SKM-1 (cell line): ENCODE measurements around the gene SBNO2.

ENCODE experiments used
- DNase-seq: peaks from one replicate; lab custom pipeline; 2025; ENCODE audit not compliant: unreplicated experiment; lab: John Stamatoyannopoulos, UW

The SBNO2 gene

DNA sequence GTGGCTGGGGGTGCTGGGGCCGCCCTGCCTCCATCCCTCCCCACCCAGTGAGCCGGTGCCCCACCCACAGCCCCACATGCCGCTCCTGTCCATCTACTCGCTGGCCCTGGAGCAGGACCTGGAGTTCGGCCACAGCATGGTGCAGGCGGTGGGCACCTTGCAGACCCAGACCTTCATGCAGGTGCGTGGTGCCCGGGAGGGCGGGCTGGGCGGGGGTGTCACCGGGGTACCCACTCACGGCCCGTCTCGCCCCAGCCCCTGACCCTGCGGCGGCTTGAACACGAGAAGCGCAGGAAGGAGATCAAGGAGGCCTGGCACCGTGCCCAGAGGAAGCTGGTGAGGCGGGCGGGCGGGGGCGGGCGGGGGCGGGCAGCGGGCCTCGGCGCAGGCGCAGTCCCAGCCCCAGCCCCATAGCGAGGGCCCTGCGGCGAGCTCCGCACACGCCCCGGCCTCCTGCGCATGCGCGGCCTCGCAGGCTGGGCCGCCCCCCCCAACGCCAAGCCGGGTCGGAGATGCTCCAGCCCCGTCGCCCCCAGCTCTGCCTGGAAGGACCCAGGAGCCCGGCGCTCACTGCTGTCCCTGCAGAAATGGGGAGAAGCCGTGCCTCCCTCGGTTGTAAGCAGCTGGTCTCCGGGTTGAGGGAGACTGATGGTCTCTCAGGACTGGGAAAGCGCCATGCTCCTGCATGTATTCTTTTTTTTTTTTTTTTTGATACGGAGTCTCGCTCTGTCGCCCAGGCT, 99.4 kb downstream of the SBNO2 start:
- no peak for DNase-seq

DNA sequence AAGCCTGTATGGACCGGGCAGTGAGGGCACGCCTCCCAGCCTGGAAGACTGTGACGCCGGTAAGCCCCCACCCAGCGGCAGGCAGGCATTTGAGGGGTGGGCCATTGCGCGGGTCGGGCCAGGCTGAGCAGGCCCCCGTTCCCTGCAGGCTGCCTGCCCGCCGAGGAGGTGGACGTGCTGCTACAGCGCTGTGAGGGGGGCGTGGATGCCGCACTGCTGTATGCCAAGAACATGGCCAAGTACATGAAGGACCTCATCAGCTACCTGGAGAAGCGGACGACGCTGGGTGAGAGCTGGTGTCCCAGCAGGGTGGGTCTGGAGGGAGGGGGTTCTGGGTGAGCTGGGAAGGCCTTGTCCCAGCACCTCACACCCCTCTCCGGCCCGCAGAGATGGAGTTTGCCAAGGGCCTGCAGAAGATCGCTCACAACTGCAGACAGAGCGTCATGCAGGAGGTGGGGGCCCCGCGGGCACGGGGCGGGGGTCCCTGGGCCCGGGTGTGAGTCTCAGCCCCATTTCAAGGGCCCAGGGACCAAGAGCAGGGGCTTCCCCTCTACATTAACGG, 100.0 kb downstream of the SBNO2 start:
- no peak for DNase-seq

DNA sequence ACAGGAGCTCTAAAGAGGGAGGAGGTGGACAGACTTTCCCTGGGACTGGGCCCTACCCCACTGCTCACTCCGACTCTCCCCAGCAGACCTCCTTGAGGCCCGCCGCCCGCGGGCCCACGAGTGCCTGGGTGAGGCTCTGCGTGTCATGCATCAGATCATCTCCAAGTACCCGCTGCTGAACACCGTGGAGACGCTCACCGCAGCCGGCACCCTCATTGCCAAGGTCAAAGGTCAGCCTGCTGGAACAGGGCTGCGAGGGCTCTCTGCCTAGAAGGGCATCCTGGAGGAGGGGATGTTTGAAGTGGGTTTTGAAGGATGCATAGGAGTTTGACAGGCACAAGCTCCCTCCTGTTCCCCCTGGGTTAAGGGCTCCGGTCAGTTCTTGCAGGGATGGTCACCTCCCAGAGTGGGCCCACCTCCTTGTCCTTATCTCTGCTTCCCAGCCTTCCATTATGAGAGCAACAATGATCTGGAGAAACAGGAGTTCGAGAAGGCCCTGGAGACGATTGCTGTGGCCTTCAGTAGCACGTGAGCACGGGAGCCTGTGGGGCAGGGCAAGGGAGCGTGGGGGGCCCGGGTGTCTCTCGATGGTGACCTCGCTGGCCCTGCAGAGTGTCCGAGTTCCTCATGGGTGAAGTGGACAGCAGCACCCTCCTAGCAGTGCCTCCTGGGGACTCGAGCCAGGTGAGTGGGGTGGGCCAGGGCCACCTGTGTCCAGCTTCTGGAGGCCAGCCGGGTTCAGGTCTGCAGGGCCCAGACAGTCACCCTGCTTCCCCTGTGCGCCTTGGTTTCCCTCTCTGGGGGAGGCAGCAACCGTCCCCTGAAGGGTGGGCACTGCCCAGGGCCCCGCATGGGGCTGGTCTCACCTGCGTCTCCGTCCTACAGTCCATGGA, 100.8 kb downstream of the SBNO2 start:
- DNase-seq = no peak

DNA sequence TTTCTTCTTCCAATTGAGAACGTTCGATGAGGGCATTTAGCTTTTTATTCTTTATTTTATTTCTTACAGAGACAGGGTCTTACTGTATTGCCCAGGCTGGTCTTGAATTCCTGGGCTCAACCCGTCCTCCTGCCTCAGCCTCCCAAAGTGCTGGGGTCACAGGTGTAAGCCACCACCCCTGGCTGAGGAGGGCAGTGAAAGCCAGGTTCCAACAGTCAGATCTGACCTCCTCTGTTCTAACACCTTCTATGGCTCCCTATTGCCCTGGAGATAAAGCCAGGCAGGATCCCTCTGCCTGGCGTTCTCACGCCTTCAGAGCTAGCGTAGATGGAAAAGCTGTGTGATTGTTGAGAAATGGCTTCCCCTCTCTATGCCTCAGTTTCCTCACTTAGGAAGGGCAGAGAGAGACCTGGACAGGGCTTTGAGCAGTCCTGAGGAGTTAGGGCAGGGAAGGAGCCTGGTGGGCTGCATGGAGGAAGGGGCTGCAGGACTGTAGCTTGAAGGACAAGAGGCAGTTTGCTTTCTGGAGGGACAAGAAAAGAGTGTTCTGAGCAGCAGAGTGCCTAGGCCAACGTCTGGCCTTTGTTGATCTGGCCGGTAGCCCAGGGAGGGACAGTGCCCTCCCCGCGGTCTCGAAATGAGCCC, 101.6 kb downstream of the SBNO2 start:
- no peak for DNase-seq

DNA sequence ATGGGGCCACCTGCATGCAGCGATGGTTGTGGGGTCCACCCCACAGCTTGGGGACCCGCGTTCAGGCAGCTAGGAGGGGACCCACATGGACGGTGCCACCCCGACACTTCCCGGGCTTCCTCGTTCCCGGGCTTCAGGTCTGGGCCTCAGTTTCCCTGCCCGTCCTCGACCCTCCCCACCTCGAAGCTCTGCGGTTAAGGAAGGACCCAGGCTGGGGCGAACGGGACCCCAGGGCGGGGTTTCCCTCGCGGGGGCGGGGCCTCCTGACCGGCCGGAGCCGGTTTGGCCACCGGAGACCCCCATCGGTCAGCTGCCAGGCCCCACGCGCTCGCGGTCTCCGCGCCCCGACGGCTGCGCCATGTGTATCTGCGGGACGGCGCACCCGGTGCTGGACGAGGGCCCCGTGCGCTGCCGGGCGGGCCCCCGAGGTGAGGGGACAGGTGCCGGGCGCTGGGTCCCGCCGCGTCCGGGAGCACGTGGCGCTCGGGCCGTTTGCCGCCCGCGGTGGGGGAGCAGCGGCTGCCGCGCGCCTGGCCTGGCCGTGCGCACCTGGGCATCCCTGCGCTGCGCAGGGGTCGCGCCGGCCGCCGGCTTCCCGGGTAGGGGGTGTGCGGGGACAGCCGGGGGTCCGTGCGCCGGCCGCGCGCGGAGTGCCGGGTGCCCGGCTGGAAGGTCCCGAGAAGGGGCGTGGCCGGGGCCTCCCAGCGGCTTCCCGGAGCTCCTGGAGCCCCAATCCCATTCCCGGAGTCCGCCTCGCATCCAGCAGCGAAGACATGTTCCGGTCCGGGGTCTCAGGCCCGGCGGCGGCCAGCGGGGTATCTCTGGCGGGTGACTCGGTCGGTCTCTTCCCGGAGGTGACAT, 102.9 kb downstream of the SBNO2 start:
- DNase-seq = no peak

DNA sequence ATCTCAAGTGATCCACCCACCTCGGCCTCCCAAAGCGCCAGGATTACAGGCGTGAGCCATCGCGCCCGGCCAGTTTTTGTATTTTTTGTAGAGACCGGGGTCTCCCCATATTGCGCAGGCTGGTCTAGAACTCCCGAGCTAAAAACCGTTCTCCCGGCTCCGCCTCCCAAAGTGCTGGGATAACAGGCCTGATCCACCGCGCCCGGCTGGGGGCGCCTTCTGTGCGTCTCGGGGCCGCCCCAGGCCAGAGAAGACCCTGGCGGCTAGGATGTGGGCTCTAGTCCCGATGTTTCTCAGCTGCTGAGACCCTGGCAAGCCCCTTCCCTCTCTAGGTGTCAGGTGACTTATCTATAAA, 103.5 kb downstream of the SBNO2 start:
- no peak for DNase-seq

DNA sequence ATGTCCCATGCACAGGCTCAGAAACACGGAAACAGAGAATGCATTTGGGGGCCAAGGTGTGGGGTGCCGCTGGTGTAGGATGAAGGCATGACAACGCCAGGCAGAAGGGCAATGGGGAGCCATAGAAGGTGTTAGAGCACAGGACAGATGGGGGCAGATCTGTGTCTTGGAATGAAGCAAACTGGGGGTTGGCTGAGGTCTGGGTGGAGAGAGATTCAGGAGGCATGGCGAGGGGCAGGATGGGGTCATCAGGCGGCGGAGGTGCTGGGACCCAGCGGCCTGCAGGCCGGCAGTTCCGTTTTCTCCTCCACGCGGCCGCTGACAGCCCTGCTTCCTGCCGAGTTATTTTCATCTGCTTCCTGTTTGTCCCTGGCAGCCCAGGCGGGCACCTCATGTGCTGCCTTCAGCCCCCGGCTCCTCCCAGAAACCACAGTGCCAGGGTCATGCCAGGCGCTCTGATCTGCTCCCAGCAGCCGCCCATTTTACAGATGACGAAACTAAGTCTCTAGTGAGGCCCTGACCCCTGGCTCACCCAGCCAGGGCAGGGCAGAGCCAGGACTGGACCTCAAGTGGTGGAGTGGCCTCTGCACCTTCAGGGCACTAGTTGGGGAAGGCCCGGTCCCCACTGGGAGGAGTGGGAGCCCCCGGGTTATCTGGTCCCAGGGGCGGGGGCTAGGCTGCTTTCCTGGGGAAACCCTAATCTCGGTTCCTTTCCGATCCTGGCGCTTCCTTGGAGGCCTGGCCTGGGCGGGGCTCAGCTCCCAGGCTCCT, 104.9 kb downstream of the SBNO2 start:
- peak; percentile 86 for DNase-seq

DNA sequence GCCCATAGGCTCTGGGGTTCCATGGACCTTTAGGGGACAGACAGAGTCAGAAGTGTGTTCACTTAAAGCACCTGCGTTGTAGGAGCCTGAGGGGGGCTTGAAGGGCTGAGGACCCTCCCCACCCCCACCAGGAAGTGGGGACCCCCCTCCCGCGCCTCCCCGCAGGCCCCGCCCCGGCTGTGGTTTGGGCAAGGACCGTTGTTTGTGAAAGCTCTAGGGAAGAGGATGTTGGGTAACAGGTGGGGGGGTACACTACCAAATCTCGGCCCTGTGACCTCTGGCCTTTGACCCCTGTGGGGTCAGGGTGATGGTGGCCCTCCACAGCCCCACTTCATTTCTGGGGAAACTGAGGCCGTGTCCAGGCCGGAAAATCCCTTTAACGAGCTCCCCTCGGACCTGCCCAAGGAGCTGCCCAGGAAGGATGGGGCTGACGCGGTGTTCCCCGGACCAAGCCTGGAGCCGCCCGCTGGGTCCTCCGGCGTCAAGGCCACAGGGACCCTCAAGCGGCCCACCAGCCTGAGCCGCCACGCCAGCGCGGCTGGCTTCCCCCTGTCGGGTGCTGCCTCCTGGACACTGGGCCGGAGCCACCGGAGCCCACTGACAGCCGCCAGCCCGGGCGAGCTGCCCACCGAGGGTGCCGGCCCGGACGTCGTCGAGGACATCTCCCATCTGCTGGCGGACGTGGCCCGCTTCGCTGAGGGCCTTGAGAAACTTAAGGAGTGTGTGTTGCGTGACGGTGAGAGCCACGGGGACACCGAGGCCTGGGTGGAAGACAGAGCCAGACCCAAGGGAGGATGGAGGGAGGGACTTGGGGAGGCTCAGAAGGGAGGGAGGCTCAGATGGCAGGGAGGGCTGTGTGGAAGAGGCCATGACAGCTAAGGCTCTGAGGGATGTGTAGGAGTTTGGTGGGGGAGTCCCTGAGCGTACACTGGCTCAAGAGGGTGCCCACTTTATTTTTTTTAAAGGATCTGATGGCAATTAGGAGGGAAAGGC, 105.8 kb downstream of the SBNO2 start:
- DNase-seq = peak; percentile 36

DNA sequence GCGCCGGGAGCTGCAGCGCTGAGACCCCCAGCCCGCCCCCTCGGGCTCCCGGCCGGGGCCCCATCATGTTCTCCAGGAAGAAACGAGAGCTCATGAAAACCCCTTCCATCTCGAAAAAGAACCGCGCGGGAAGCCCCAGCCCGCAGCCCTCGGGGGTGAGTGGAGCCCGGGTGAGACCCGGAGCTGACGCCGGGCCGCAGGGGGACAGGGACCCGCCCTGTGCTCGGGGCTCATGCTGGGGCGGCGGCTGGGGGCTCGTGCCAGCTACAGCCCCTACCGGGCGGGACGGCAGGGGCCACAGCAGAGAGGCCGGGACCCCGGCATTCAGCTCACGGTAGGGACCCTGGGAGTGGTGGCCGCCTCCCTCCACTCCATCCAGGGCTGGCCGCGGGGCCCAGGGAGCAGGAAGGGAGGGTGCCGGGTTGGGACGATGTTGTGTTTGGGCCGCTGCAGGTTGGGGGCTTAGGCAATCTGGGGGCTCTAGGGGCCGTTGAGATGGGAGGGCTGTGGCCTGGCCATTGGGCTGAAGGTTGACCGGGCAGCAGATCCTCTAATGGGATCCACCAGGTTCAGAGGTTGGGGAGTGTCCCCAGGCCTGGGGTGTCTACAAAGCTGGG, 106.6 kb downstream of the SBNO2 start:
- DNase-seq = no peak

DNA sequence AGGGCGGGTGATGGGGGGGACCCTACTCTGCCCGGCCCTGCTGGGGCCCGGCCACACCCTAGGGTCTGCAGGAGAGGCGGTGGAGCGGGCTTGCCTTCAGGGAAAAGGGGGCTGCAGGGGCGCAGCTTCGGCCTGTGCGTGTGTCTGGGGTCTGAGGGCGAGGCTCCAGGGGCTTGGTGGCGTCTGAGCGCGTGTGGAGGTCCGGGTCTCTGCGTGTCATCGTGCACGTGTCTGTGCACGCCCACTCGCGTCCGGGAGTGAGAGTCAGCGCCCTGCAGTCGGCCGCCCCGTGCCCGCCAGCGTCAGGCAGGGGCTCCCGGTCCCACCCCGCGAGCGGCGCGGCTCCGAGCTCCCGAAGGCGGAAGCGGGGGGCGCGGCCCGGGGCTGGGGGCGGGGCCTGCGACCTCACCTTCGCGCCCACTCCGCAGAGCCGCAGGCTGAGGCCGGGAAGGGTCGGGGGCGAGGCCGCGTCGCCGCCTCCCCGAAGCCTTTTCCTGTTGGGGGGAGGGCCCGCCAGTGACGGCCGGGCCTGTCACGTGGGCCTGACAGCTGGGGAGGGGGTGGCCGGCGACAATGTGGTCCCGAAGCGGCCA, 107.2 kb downstream of the SBNO2 start, which contains the start of gene ARHGAP45:
Gene ARHGAP45, plus strand, starts transcription at position 420 of the 593 bp plus-strand sequence. CDS start 239 bp downstream, outside the sequence.
- peak; percentile 29 for DNase-seq

DNA sequence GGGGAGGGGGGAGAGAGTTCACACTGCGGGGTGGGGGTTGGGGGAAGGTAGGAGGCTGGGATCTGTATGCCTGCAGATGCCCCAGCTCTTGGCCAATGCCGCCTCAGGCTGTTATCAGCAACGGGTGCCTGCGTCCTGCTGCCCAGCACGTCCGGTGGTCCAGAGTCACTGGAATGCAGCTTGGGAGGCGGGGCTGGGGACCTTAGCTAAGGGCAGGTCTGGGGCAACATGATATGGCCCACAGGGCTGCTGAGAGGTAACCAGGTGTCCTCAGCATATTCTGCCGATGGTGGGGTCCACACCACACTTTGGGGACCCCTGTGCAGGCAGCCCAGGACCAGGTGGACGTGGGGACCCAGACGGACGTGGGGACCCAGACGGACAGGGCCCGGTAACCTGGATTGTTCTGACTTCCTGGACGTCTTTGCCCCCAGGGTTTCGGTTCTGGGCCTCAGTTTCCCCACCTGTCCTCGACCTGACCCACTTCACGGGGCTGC, 107.8 kb downstream of the SBNO2 start:
- DNase-seq = no peak

DNA sequence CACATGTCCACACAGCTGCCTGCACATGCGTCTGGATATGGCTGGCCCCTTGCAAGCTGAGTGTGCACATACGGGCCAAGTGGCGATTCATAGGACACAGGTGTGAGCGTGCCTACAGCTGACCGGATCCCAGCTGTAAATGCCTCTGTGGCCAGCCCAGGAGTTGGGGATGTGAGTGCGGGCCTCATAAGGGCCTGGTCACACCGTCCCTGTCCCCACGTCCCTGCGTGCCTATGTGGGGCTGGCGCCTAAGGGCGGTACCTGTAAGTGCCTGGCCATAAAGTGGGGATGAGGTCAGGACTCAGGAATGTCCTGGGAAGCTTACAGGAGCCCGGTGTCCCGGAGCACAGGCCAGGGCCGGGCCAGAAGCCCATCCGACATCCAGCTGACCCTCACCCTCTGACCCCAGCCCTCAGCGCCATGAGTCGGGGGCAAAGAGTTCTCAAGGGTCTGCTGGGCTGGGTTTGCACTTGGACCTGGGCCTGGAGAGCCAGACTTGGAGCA, 108.4 kb downstream of the SBNO2 start:
- DNase-seq = no peak

DNA sequence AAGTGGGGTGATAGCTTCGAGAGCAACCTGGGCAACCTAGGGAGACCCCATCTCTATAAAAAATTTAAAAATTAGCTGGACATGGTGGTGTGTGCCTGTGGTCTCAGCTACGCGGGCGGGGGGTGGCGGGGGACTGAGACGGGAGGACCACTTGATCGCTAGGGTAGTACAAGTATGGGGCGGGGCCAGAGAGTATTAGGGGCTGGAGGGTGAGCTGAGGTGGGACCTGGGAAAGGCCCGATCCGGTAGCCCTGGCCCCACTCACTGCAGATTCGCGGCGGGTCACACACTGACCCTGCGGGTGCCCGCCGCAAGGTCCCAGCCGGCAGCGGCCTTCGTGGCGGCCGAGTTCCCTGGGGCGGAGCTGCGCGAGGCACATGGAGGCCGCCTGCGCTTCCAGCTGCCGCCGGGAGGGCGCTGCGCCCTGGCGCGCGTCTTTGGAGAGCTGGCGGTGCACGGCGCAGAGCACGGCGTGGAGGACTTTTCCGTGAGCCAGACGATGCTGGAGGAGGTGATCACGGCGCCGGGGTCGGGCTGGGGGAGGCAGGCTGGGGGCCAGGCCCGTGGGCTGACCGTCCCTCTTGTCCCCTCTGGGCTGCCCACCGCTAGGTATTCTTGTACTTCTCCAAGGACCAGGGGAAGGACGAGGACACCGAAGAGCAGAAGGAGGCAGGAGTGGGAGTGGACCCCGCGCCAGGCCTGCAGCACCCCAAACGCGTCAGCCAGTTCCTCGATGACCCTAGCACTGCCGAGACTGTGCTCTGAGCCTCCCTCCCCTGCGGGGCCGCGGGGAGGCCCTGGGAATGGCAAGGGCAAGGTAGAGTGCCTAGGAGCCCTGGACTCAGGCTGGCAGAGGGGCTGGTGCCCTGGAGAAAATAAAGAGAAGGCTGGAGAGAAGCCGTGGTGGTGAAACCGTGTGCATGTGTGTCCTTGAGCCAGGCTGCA, 109.1 kb downstream of the SBNO2 start:
- DNase-seq = no peak

DNA sequence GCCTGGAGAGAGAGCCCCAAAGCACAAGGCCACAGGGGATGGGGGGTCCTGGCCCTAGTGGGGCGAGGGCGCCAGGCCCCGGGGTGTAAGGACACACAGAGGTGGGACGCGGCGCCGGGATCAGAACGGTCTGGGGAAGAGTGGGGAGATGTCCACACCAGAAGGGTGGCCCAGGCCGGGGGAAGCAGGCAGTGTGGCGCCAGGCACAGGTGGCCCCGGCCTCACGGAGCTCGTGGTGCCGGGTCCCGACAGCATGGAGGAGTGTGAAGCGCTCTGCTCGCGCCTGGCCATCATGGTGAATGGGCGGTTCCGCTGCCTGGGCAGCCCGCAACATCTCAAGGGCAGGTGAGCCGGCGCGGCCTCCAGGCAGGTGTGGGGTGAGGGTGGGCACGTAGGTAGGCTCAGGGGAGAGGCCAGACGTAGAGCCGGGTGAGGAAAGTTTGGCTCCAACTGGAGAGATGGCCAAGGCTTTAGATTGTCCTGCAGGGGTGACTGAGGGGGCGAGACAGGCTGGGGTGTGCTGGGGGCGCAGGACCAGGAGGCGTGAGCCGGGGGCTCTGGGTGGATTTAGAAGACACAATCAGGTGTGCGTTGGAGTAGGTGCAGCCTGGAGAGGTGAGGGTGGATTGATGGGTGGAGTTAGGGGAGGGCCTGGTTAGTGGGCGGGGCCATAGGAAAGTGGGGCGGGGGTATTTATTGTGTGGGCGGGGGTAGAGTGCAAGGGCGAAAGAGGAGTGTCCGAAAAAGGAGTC, 110.0 kb downstream of the SBNO2 start:
- no peak for DNase-seq
